ENCODE results near the gene TBPL2.
"Not testable (repeated sequence)": the region's sequence is repeated elsewhere in the genome, so short reads cannot be mapped to it uniquely, and the experiment has no call there.

TBPL2 gene

GRCh38 chr14:55399852-55400251 lies 40.6 kb downstream of the TBPL2 start:
- DNase-seq: no peak

- no peak for DNase-seq
Measured at GRCh38 chr14:55399183-55399582, 41.2 kb downstream of the TBPL2 start.

- no peak for DNase-seq
Measured at GRCh38 chr14:55398679-55399078, 41.7 kb downstream of the TBPL2 start.

GRCh38 chr14:55389330-55389729 lies 51.1 kb downstream of the TBPL2 start:
- no peak for DNase-seq

GRCh38 chr14:55388160-55388559 lies 52.3 kb downstream of the TBPL2 start:
- DNase-seq: no peak

GRCh38 chr14:55387121-55387520 lies 53.3 kb downstream of the TBPL2 start:
- DNase-seq: no peak

- DNase-seq: no peak
Measured at GRCh38 chr14:55386037-55386808, 54.2 kb downstream of the TBPL2 start.

GRCh38 chr14:55384536-55384935 lies 55.9 kb downstream of the TBPL2 start:
- no peak for DNase-seq

GRCh38 chr14:55383541-55384140 lies 56.8 kb downstream of the TBPL2 start:
- DNase-seq: no peak

- DNase-seq: not testable (repeated sequence)
Measured at GRCh38 chr14:55383056-55383466, 57.4 kb downstream of the TBPL2 start.

GRCh38 chr14:55382483-55382882 lies 57.9 kb downstream of the TBPL2 start:
- DNase-seq: no peak

GRCh38 chr14:55381561-55381960 lies 58.9 kb downstream of the TBPL2 start:
- no peak for DNase-seq

GRCh38 chr14:55381040-55381439 lies 59.4 kb downstream of the TBPL2 start:
- DNase-seq: no peak

GRCh38 chr14:55377236-55377635 lies 63.2 kb downstream of the TBPL2 start:
- no peak for DNase-seq

- no peak for DNase-seq
Measured at GRCh38 chr14:55374771-55375170, 65.6 kb downstream of the TBPL2 start.

- DNase-seq: no peak
Measured at GRCh38 chr14:55373784-55374705, 66.4 kb downstream of the TBPL2 start.

- DNase-seq: no peak
Measured at GRCh38 chr14:55372825-55373224, 67.6 kb downstream of the TBPL2 start.

- no peak for DNase-seq
Measured at GRCh38 chr14:55372423-55372822, 68.0 kb downstream of the TBPL2 start.

GRCh38 chr14:55370883-55371455 lies 69.4 kb downstream of the TBPL2 start:
- no peak for DNase-seq

- no peak for DNase-seq
Measured at GRCh38 chr14:55366271-55366670, 74.1 kb downstream of the TBPL2 start.

All from activated CD4-positive, alpha-beta T cell treated with anti-CD3 and anti-CD28 coated beads, Interleukin-2, amount 50 U/mL, for 1 hour (primary cell).